Measurements from ENCODE around the gene ZSWIM4.
"Not testable (repeated sequence)": the region's sequence is repeated elsewhere in the genome, so short reads cannot be mapped to it uniquely, and the experiment has no call there.

ZSWIM4 gene

GRCh38 chr19:13794757-13795589 is at the start of gene ZSWIM4:
TSS of gene ZSWIM4 (plus strand) at chr19:13795443. CDS start at chr19:13795649, 206 bp downstream.
- H3K27ac Mint-ChIP-seq, result peak within 1 kb of the TSS; percentile 96
- no peaks in the 10 kb centered on the region for H3K36me3 Mint-ChIP-seq
- H3K27me3 Mint-ChIP-seq, result no peaks in the 10 kb centered on the region
- H3K4me3 Mint-ChIP-seq, result peak within 1 kb of the TSS; percentile 96
- no peaks in the 10 kb centered on the region for H3K9me3 Mint-ChIP-seq
- peaks cover 29% of the 10 kb centered on the region for H3K4me1 Mint-ChIP-seq

GRCh38 chr19:13747098-13747453 is 48.2 kb upstream of the ZSWIM4 start:
- Mint-ChIP-seq H3K9me3 (no peaks in the 10 kb centered on the region), H3K36me3 (peaks cover 3% of the 10 kb centered on the region), H3K4me3 (peak overlapping the region; percentile 94), H3K27ac (no peak overlapping the region), H3K4me1 (peaks cover 31% of the 10 kb centered on the region), H3K27me3 (no peaks in the 10 kb centered on the region)

DNA sequence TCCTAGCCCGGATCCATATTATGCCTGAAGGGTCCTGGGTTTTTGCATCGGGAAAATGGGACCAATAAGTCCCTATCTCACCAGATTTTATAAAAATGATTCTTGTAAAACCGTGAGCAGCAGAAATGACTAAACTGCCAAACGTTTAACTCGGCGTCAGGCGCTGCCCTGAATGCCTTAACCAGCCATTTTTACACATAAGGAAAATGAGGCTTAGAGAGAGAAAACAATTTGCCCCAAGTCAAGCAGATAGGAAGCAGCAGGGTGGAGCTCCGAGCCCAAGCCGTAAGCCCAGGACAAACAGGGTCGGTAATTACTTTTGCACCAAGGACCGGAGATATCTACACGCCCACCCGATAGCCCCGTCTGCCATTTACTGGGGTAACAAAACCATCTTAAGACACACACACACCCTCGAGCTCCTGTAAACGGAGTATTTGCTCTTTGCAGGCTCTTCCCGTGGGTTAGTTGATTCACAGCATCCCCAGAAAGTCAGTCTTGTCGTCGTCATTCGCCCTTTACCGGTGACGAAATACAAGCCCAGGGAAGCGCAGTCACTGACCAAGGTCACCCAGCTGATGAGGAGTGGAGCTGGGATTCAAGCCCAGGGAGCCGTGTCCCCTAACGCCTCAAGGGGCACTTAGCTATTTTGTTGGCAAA is 46.9 kb upstream of the ZSWIM4 start:
- Mint-ChIP-seq H3K27me3 (no peaks in the 10 kb centered on the region), H3K9me3 (no peaks in the 10 kb centered on the region), H3K27ac (peak overlapping the region; percentile 77), H3K4me1 (peaks cover 31% of the 10 kb centered on the region), H3K36me3 (no peaks in the 10 kb centered on the region), H3K4me3 (peak overlapping the region; percentile 94)

DNA sequence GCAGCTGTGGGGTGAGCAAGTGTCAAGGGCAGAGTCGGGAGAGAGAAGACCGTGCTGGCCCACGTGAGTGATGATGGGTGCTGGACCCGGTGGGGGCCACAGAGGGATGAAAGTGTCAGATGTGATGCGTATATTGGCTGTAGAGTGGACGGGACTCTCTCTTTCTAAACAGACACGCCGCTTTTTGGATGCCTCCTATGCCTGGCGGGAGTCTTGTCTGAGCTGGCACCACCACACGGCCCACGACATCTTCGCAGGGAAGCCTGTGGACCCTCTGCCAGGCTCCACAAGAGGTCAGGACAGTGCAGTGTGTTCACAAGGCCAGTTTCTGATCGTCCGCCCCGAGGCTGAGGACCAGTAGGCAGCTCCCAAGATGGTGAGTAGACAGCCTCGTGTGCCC is 43.8 kb upstream of the ZSWIM4 start:
- H3K9me3 Mint-ChIP-seq, result no peaks in the 10 kb centered on the region
- H3K4me3 Mint-ChIP-seq, result no peak overlapping the region
- peaks cover 5% of the 10 kb centered on the region for H3K36me3 Mint-ChIP-seq
- no peak overlapping the region for H3K27ac Mint-ChIP-seq
- H3K27me3 Mint-ChIP-seq, result no peaks in the 10 kb centered on the region
- H3K4me1 Mint-ChIP-seq, result peaks cover 31% of the 10 kb centered on the region

DNA sequence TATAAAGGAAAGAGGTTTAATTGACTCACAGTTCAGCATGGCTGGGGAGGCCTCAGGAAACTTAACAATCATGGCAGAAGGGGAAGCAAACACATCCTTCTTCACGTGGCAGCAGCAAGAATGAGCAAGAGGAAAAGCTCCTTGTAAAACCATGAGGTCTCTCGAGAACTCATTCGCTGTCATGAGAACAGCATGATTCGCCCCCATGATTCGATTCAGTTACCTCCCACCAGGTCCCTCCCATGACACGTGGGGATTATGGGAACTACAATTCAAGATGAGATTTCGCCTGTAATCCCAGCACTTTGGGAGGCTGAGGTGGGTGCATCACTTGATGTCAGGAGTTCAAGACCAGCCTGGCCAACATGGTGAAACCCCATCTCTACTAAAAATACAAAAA is 41.6 kb upstream of the ZSWIM4 start:
- H3K36me3 Mint-ChIP-seq, result peaks cover 12% of the 10 kb centered on the region
- not testable (repeated sequence) for H3K9me3 Mint-ChIP-seq, H3K4me3 Mint-ChIP-seq, H3K27me3 Mint-ChIP-seq, H3K27ac Mint-ChIP-seq
- H3K4me1 Mint-ChIP-seq, result peaks cover 18% of the 10 kb centered on the region

GRCh38 chr19:13756210-13756609 is 39.0 kb upstream of the ZSWIM4 start:
- Mint-ChIP-seq H3K9me3 (no peaks in the 10 kb centered on the region), H3K36me3 (peaks cover 12% of the 10 kb centered on the region), H3K4me3 (no peak overlapping the region), H3K27ac (no peak overlapping the region), H3K27me3 (no peaks in the 10 kb centered on the region), H3K4me1 (peaks cover under 1% of the 10 kb centered on the region)

DNA sequence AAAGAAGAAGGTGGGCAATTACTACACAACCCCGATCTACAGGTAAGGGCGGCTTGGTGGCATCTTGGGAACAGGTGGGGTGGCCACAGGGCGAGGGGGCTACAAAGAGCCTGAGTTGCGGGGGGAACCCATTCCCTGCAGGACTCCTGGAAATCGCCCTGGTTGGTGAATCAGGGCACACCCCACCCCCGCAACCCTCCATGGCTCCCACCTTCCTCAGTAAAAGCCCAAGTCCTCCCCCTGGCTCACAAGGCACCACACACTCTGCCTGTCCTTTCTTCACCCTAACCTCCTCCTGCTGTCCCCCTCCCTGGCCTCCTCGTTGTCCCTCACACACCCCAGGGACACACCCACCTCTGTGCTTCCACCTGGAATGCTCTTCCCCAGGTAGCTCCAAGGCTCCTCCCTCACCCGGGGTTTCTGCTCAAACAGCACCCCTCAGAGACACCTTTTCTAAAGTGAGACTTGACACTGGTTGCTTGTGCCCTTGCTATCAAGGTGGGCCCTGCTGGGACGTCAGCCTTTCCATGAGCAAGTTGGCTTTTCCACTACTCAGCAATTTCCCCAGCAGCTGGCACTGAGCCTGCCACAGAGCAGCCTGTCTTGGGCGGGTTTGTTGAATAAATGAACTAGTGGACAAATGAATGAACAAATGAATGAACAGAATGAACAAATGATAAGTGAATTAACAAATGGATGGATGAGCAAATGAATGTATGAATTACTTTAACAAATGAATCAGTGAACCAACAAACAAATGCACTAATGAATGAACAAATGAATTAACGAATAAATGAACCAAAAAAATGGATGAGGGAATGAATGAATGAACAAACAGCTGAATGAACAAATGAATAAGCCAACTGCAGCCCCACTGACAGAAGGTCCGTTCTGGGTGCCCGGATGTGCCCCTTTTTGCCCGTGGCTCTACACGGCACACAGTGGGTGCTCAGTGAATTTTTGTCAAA is 37.2 kb upstream of the ZSWIM4 start:
- H3K27ac Mint-ChIP-seq, result no peak overlapping the region
- no peak overlapping the region for H3K4me3 Mint-ChIP-seq
- H3K27me3 Mint-ChIP-seq, result no peaks in the 10 kb centered on the region
- no peaks in the 10 kb centered on the region for H3K9me3 Mint-ChIP-seq
- peaks cover 14% of the 10 kb centered on the region for H3K36me3 Mint-ChIP-seq
- H3K4me1 Mint-ChIP-seq, result peaks cover 3% of the 10 kb centered on the region

GRCh38 chr19:13758795-13759194 is 36.4 kb upstream of the ZSWIM4 start:
- H3K36me3 Mint-ChIP-seq, result peaks cover 14% of the 10 kb centered on the region
- H3K27me3 Mint-ChIP-seq, result no peaks in the 10 kb centered on the region
- H3K4me1 Mint-ChIP-seq, result peaks cover 5% of the 10 kb centered on the region
- H3K27ac Mint-ChIP-seq, result no peak overlapping the region
- no peak overlapping the region for H3K4me3 Mint-ChIP-seq
- no peaks in the 10 kb centered on the region for H3K9me3 Mint-ChIP-seq

DNA sequence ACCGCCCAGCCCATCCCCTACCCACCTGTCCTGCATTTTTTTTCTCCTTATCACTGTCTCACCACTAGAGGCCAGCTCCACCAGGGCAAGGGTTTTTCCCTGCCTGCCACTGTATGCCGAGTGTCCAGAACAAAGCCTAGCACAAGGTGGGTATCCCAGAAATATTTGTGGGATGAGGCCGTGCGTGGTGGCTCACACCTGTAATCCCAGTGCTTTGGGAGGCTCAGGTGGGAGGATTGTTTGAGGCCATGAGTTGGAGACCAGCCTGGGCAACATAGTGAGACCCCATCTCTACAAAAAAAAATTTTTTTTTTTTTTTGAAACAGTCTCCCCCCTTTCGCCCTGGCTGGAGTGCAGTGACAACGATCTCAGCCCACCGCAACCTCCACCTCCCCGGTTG is 33.8 kb upstream of the ZSWIM4 start:
- peaks cover 9% of the 10 kb centered on the region for H3K36me3 Mint-ChIP-seq
- H3K4me1 Mint-ChIP-seq, result peaks cover 21% of the 10 kb centered on the region
- H3K4me3 Mint-ChIP-seq, result no peak overlapping the region
- H3K27ac Mint-ChIP-seq, result no peak overlapping the region
- no peaks in the 10 kb centered on the region for H3K9me3 Mint-ChIP-seq
- H3K27me3 Mint-ChIP-seq, result no peaks in the 10 kb centered on the region

- Mint-ChIP-seq H3K4me3 (no peak overlapping the region), H3K36me3 (peaks cover 6% of the 10 kb centered on the region), H3K27me3 (no peaks in the 10 kb centered on the region), H3K27ac (no peak overlapping the region), H3K4me1 (peaks cover 24% of the 10 kb centered on the region), H3K9me3 (no peaks in the 10 kb centered on the region)
Measured at GRCh38 chr19:13762635-13763235, 32.5 kb upstream of the ZSWIM4 start.

DNA sequence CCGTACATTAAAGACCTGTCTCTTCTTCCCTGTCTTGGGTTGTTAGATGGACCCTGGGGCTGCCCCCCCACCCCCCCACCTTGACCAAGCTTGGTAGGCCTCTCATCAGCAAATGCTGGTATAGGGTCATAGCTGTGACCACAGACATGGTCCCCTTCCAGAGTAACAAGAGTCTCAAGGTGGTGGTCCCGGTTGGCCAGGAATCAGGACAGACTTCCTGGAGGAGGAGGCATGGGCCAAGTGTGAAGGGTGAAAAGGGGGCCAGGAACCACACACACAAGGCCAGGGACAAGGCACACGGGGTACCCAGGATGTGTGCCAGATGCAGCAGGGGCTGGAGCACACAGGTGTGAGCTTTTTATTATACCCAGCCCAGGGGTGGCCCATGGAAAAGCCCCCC is 32.0 kb upstream of the ZSWIM4 start:
- H3K27ac Mint-ChIP-seq, result no peak overlapping the region
- peaks cover 3% of the 10 kb centered on the region for H3K36me3 Mint-ChIP-seq
- H3K4me3 Mint-ChIP-seq, result peak overlapping the region; percentile 58
- no peaks in the 10 kb centered on the region for H3K27me3 Mint-ChIP-seq
- no peaks in the 10 kb centered on the region for H3K9me3 Mint-ChIP-seq
- H3K4me1 Mint-ChIP-seq, result peaks cover 24% of the 10 kb centered on the region

- Mint-ChIP-seq H3K36me3 (peaks cover 2% of the 10 kb centered on the region), H3K27ac (peak within 1 kb of the TSS; percentile 80), H3K9me3 (no peaks in the 10 kb centered on the region), H3K4me3 (peak within 1 kb of the TSS; percentile 90), H3K4me1 (peaks cover 24% of the 10 kb centered on the region), H3K27me3 (no peaks in the 10 kb centered on the region)
Measured at GRCh38 chr19:13764101-13764807, 31.0 kb upstream of the ZSWIM4 start, which contains the start of gene MRI1. TSS of gene MRI1 (plus strand) at chr19:13764522. CDS start at chr19:13764589, 67 bp downstream.

- peak overlapping the region; percentile 88 for H3K4me3 Mint-ChIP-seq
- H3K36me3 Mint-ChIP-seq, result peaks cover 2% of the 10 kb centered on the region
- peak overlapping the region; percentile 80 for H3K27ac Mint-ChIP-seq
- no peaks in the 10 kb centered on the region for H3K9me3 Mint-ChIP-seq
- H3K4me1 Mint-ChIP-seq, result peaks cover 24% of the 10 kb centered on the region
- no peaks in the 10 kb centered on the region for H3K27me3 Mint-ChIP-seq
Measured at GRCh38 chr19:13764821-13765394, 30.3 kb upstream of the ZSWIM4 start.

DNA sequence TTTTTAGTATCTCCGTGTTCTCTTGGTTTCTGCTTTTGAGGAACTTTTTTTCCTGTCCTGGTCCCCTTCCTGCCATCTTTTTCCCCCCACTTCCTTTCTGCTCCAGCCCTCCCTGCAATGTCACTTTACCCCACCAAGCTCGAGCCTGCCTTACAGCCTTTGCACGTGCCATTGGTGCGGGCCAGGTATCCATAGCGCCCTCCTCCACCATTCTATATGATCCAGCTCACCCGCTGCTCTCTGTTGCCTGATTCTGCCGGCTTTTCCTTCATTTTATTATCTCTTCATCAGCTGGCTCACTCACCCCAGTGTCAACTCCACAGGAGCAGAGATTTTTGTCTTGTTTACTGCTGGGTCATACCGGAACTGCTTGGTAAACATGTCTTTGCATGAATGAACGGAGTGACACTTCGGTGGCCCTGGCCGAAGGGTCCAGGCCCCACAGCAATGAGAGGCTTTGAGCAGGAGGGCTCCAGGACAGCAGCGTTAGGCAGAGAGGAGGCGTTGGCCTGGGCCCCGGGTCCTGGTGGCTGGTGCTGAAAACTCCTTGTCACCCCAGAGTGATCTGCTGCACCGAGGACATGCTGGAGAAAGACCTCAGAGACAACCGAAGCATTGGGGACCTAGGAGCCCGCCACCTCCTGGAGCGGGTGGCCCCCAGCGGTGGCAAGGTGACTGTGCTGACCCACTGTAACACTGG is 29.7 kb upstream of the ZSWIM4 start:
- no peaks in the 10 kb centered on the region for H3K9me3 Mint-ChIP-seq
- H3K4me1 Mint-ChIP-seq, result peaks cover 24% of the 10 kb centered on the region
- H3K4me3 Mint-ChIP-seq, result peak overlapping the region; percentile 88
- peak overlapping the region; percentile 80 for H3K27ac Mint-ChIP-seq
- no peaks in the 10 kb centered on the region for H3K27me3 Mint-ChIP-seq
- H3K36me3 Mint-ChIP-seq, result peaks cover 2% of the 10 kb centered on the region

Data from activated naive CD4-positive, alpha-beta T cell treated with anti-CD3 and anti-CD28 coated beads, Interleukin-2, amount 50 U/mL, for 24 hours (primary cell).